HepG2 (cell line): ENCODE data around the gene PASK.
"Not testable (repeated sequence)": the region's sequence is repeated elsewhere in the genome, so short reads cannot be mapped to it uniquely, and the experiment has no call there.

Source experiments
- FOXK1 ChIP-seq: sonication (generic); formaldehyde crosslinking; IDR thresholded peaks from 2 replicates; pipeline ENCODE4 v1.4.0; 2020; ENCODE audit warnings: low read depth, missing genetic modification reagents, borderline replicate concordance
- HNRNPK ChIP-seq: fragments of 200-400 bp; formaldehyde crosslinking; IDR thresholded peaks from 2 replicates; pipeline ENCODE4 v1.6.1; 2018; ENCODE audit warnings: low read length, low read depth, moderate library complexity, mild to moderate bottlenecking; ENCODE audit not compliant: poor library complexity, severe bottlenecking
- HNRNPL ChIP-seq: fragments of 200-400 bp; formaldehyde crosslinking; IDR thresholded peaks from 2 replicates; pipeline ENCODE4 v1.6.1; 2017; ENCODE audit warnings: mild to moderate bottlenecking, low read depth, low read length
- ISX ChIP-seq: sonication (generic); formaldehyde crosslinking; conservative IDR thresholded peaks from 2 replicates; pipeline ENCODE4 v1.5.0; 2020; ENCODE audit warnings: missing genetic modification reagents
- USF2 ChIP-seq, 2 experiments: sonication (generic) in 1 of 2; formaldehyde crosslinking in 1 of 2; IDR thresholded peaks; 2 replicates each; pipeline versions ENCODE4 v1.5.1 to v1.6.1; 2011 to 2020; ENCODE audit warnings: borderline replicate concordance in 1 of 2, low read depth in 1 of 2, low read length in 1 of 2, mild to moderate bottlenecking in 1 of 2, missing genetic modification reagents in 1 of 2, moderate library complexity in 1 of 2

DNA sequence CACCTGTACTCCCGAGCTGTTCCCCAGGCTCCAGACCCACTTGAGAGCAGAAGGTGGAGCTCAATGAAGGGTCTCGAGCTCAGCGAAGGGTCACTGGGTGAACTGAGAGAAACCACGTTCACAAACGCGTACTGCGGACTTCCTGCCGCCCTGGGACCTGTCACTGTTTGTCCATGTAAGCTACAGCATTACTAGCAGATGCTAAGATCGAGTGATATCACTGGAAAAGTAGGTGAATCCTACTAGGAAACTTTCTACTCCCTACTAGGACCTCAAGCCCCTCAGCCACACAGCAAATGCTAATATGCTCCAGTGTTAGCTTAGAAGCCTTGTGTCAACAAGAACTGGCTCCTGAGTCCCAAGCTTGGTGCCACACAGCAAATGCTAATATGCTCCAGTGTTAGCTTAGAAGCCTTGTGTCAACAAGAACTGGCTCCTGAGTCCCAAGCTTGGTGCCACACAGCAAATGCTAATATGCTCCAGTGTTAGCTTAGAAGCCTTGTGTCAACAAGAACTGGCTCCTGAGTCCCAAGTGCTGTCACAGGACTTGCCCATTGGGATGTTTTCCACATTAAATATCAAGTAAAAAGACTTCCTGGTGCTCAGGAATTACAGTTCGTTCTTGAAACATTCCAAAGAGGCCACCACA lies 56.0 kb downstream of the PASK start:
- TF ChIP-seq HNRNPK; ISX (CRISPR knock-in tag); HNRNPL; USF2 (IDR thresholded peaks at IDR 0.05; ENCODE audit: low read depth, low read length); USF2 (CRISPR knock-in tag; IDR thresholded peaks at IDR 0.05; ENCODE audit: borderline replicate concordance): not testable (repeated sequence)
- peak; percentile 85 for TF ChIP-seq FOXK1 (CRISPR knock-in tag)
